Activated CD8-positive, alpha-beta T cell treated with anti-CD3 and anti-CD28 coated beads for 36 hours (primary cell): Measurements from ENCODE around the gene DVL2. TPM values are rescaled to one million over a fixed set of nuclear protein-coding genes. Genes with fewer than 3 reads are reported as not detected.

Source experiments
- ATAC-seq: fragments of 200-7000 bp; cut with Tn5 transposase; one replicate; pipeline ENCODE4 v1.10.0; 2021; ENCODE audit warnings: mild to moderate bottlenecking, moderate library complexity
- CTCF ChIA-PET: fragments of 350-600 bp; sonication (Branson Sonifier 250); formaldehyde crosslinking; loops from one replicate; lab custom pipeline; 2021; ENCODE audit warnings: antibody characterized with exemption; lab: Charles Lee
- POLR2A ChIA-PET: fragments of 350-600 bp; sonication (Branson Sonifier 250); formaldehyde crosslinking; loops from one replicate; lab custom pipeline; 2021; ENCODE audit warnings: antibody characterized with exemption; lab: Charles Lee
- DNase-seq: peaks from one replicate; pipeline ENCODE4 v3.0.0-alpha.2; 2020
- H3K27ac Mint-ChIP-seq: one replicate; pipeline ENCODE4 v1.8.0; 2021; ENCODE audit warnings: mild to moderate bottlenecking, mixed read lengths
- H3K27me3 Mint-ChIP-seq: one replicate; pipeline ENCODE4 v1.8.0; 2021; ENCODE audit warnings: mixed read lengths
- H3K36me3 Mint-ChIP-seq: one replicate; pipeline ENCODE4 v1.8.0; 2021; ENCODE audit warnings: low read depth, mixed read lengths
- H3K4me1 Mint-ChIP-seq: one replicate; pipeline ENCODE4 v1.8.0; 2021; ENCODE audit warnings: low read depth, mixed read lengths
- H3K4me3 Mint-ChIP-seq: one replicate; pipeline ENCODE4 v1.8.0; 2021; ENCODE audit warnings: mild to moderate bottlenecking, moderate library complexity, mixed read lengths
- H3K9me3 Mint-ChIP-seq: one replicate; pipeline ENCODE4 v1.8.0; 2021; ENCODE audit warnings: mixed read lengths
- CTCF ChIP-seq: fragments of 200-600 bp; IDR thresholded peaks from one replicate; pipeline ENCODE4 v1.8.0; 2022; ENCODE audit warnings: antibody characterized with exemption, mild to moderate bottlenecking
- intact Hi-C: fragments of 100-400 bp; cut with micrococcal nuclease; formaldehyde crosslinking; loops from one replicate; pipeline ENCODE4 v1.10.0; 2022
- total RNA-seq, 2 experiments: library from RNA; stranded (reverse); gene quantifications; one replicate each; pipeline ENCODE4 v1.2.3, GENCODE V29; 2021

Gene DVL2
- total RNA-seq, 2 experiments from 2014 or later: 50.0 to 53.6 TPM

DNA sequence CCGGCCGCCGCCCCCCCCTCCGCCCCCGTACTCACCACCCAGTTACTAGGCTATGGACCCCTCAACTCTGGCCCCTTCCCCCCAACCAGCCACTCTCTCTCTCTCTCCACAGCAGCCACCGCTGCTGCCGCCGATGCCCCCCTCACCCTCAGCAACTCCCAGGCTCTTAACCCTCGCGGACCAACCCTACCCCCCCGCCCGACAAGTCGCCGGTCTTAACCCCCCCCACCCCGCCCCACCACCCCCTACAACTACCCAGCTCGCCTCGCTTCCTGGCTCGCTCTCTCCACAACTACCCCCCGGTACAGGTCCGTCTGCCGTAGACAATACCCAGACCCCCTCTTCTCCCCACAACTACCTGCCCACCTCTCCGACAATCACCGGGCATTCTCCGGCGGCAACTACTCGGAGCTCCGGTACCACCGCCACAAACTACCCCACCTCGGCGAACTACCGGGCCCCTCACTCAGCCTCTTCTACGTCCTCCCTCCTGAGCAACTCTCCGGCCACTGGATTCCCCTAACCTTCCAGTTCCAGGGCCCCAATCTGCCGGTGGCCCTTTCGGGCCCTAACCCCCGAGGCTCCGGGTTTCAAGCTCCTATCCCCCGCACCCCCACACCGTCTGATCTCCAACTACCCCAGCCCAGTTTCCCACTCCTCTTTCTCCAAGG, 4.2 kb upstream of the DVL2 start:
- Mint-ChIP-seq H3K4me1 (peaks cover 53% of the 10 kb centered on the region), H3K9me3 (no peaks in the 10 kb centered on the region), H3K27me3 (peaks cover 2% of the 10 kb centered on the region), H3K4me3 (peak overlapping the region; percentile 96), H3K36me3 (peaks cover 35% of the 10 kb centered on the region), H3K27ac (peak overlapping the region; percentile 97)
- no peak for ATAC-seq
- ChIA-PET POLR2A (interaction anchor here (0.8 to 15.6 kb wide), 10 partner anchors 11 to 448 kb away, joined by 3 to 261 read pairs (median 4); partner anchors contain the start of genes ACADVL, CTDNEP1, DLG4 and ELP5), CTCF (interaction anchor here (2.5 to 7.2 kb wide), 2 partner anchors 11 to 19 kb away, joined by 7 to 41 read pairs; partner anchors contain the start of genes ACADVL and DLG4)
- peak; percentile 48 for DNase-seq
- TF ChIP-seq CTCF: no peak
- intact Hi-C loops: no loop called here

GRCh38 chr17:7237761-7238419, 3.6 kb upstream of the DVL2 start:
- DNase-seq (peak; percentile 90), ATAC-seq (peak; percentile 32)
- H3K4me3 Mint-ChIP-seq: peak overlapping the region; percentile 96
- POLR2A ChIA-PET: interaction anchor here (0.7 to 15.6 kb wide), 12 partner anchors 8 to 450 kb away, joined by 3 to 261 read pairs (median 4); partner anchors contain the start of genes ACADVL, CTDNEP1, DLG4 and ELP5
- peaks cover 53% of the 10 kb centered on the region for H3K4me1 Mint-ChIP-seq
- no peaks in the 10 kb centered on the region for H3K9me3 Mint-ChIP-seq
- CTCF ChIA-PET: interaction anchor here (2.5 to 7.2 kb wide), 2 partner anchors 11 to 18 kb away, joined by 7 to 41 read pairs; partner anchors contain the start of genes ACADVL and DLG4
- peaks cover 2% of the 10 kb centered on the region for H3K27me3 Mint-ChIP-seq
- peak overlapping the region; percentile 97 for H3K27ac Mint-ChIP-seq
- intact Hi-C loops: no loop called here
- TF ChIP-seq CTCF: no peak
- peaks cover 33% of the 10 kb centered on the region for H3K36me3 Mint-ChIP-seq

DNA sequence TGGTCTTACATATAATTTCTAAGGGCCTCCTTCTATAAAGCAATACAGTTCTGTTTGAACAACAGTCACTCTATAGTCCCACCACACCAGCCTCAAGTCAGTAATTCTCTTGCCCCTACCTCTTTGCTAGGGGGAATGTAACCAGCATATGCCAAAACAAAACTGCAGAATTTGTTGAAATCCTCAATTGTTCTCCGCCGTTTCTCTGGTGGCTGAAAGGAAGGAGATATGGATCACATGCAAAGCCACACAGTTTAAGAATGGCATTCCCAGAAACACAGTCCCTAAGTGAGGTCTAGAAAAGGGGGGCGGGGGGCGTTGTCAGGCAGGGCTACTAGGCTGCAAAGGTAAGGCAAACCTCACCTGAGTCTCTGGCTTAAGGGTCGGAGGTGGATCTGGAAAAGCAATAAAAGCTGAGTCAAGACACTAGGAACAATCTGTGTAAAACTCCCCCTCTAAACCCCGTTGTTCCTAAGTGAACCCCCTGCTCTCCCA, 3.0 kb upstream of the DVL2 start:
- TF ChIP-seq CTCF: no peak
- ATAC-seq (no peak), DNase-seq (no peak)
- Mint-ChIP-seq H3K4me1 (peaks cover 56% of the 10 kb centered on the region), H3K4me3 (peak overlapping the region; percentile 96), H3K9me3 (no peaks in the 10 kb centered on the region), H3K27me3 (peaks cover 2% of the 10 kb centered on the region), H3K27ac (peak overlapping the region; percentile 97), H3K36me3 (peaks cover 32% of the 10 kb centered on the region)
- ChIA-PET CTCF (interaction anchor here (0.8 to 7.2 kb wide), 2 partner anchors 17 to 59 kb away, joined by 3 to 41 read pairs; partner anchors contain the start of genes ACADVL and DLG4), POLR2A (interaction anchor here (0.7 to 15.6 kb wide), 8 partner anchors 9 to 451 kb away, joined by 3 to 261 read pairs (median 4); partner anchors contain the start of genes ACADVL, CTDNEP1, DLG4 and ELP5)
- intact Hi-C loops: no loop called here

GRCh38 chr17:7236808-7237207, 2.5 kb upstream of the DVL2 start:
- no peak for ATAC-seq
- intact Hi-C loops: no loop called here
- peaks cover 61% of the 10 kb centered on the region for H3K4me1 Mint-ChIP-seq
- H3K36me3 Mint-ChIP-seq: peaks cover 35% of the 10 kb centered on the region
- ChIA-PET POLR2A (interaction anchor here (1.6 to 15.6 kb wide), 4 partner anchors 13 to 46 kb away, joined by 3 to 261 read pairs (median 36); partner anchors contain the start of genes ACADVL, CTDNEP1, DLG4 and ELP5), CTCF (interaction anchor here (0.8 to 7.2 kb wide), 3 partner anchors 17 to 113 kb away, joined by 3 to 41 read pairs (median 3); partner anchors contain the start of genes ACADVL and DLG4)
- no peak for TF ChIP-seq CTCF
- DNase-seq: no peak
- peaks cover 2% of the 10 kb centered on the region for H3K27me3 Mint-ChIP-seq
- H3K9me3 Mint-ChIP-seq: no peaks in the 10 kb centered on the region
- H3K27ac Mint-ChIP-seq: peak overlapping the region; percentile 97
- H3K4me3 Mint-ChIP-seq: peak overlapping the region; percentile 96
